HG02840 (cell line): ENCODE measurements around the gene SH3TC1.

Source experiments
- ATAC-seq: cut with Tn5 transposase; IDR thresholded peaks from one replicate; pipeline ENCODE4 v1.9.1; 2021; ENCODE audit warnings: mild to moderate bottlenecking, moderate library complexity, moderate number of reproducible peaks; ENCODE audit not compliant: unreplicated experiment, low FRiP score

The SH3TC1 gene

DNA sequence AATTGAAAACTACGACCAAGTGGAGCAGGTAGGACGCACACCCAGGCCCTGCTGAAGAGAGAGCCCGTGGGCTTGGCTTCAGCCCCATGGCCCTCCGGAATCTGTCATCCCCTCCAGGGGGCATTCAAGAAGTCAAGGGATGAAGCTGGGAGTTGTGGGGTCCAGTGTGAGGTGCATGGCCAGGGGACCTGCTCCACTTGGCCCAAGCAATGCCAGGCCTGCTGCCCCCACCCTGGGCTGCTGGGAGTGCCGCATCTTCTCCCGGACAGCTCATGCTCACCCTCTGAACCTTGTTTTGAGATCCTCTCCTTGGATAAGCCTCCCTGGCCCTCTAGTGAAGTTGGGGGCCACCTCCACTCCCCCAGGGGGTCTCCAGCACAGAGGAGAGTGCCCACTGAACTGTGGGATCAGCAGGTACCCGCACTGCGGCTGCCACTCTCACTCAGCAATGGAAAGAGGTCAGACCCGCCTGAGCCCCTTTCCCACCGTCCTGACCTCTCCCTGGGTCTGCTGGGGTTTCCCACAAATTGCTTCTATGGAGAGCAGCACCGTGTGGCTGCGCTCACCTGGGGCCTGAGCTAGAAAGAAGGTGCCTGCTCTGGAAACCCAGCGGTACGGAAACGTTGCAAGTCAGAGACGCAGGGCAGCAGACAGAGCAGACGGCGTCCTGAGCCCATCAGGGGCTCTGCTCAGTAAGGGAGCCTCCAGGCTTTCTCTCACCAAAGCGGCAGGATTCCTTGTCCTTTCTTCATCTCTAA, 35.5 kb upstream of the SH3TC1 start:
- no peak for ATAC-seq

DNA sequence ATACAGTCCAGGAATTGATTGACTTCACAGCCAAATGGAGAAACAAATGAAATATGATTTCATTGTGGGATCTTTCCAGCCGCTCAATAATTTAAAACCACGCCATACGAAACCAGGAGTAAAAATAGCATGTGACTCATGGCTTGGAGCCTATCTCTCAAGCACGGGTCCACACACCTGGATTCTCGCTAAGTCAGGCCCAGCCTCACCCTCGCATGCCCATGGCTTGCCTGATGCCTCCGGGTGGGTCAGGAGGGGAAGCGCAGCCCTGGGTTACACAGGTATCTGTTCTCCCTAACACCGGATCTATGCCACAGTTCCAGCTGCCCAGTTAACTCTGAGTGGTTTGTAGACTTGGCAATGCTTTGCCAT, 34.9 kb upstream of the SH3TC1 start:
- no peak for ATAC-seq

DNA sequence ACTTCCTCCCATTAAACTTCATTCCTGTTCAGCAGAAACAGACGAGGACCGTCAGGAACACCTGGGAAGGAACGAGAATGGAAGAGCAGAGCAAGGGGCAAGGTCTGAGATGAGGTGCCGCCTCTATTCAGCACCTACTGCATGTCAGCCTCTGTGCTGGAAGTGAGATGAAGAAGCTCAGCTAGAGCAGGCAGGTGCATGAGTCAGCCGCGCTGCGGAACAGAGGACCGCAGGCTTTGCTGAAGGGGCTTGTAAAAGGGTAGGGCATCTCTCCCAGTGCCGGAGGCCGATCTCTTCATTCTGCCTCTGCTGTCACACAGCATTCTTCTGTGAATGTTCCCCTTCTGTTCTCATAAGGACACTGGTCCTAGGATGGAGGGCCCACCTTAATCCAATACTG, 34.4 kb upstream of the SH3TC1 start:
- no peak for ATAC-seq

DNA sequence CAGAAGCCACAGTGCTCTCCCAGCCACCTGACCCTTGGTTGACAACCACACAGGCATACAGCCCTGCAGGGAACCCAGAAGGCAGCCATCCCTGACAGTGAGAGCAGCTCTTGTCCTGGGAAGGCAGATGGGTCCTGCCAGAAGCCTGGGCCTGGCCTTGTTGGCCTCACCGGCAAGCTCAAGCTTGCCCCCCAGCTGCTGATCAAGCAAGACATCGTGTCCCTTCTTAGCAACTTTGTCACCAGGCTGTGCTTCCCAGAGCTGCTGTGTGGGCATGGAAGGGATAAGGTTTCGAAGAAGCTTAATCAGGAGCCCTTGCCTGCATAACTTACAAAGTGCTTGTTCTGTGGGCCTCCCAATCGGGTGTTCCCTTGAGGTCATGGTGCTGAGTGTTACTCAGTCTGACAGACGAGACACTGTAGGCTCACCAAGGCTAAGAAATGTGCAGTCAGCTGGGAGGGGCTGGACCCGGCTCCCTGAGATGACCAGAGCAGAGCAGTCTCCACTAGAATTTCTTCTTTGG, 33.7 kb upstream of the SH3TC1 start:
- ATAC-seq, result no peak

DNA sequence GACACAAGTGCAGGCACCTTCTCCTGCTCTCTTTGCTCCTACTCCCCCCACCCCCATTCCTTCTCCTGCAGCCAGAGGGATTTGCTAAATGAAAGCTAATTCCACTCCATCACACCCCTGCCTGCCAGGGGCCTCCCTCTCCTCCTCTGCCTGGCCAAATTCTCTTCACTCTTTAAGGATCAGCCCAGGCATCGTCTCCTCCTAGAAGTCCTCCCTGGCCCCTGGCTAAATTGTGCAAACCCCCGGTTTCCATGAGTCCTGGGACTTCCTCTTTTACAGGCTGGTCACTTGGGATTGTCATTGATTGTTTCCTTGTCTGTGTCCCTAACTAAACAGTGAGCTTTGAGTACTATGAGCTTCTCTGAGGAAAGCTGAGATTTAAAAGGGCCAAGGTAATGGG, 31.8 kb upstream of the SH3TC1 start:
- ATAC-seq, result no peak

DNA sequence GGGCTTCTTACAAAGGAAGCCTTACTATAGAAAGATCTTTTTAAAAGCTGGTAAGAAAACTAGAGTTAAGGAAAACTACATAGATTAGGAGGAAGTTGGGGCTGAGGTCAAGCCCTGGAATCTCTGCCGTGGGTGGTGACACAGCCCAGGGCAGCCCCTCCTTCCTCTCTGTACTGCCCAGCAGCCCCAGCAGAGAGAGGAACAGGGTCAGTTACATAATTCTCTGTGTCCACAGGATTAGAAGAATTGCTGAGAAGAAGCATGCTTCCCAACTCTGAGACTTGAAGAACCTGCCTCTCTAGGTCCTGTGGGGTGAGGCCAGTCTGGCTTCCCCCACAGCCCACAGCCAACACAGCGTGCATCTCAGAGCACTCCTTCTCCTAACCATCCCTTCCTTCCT, 31.3 kb upstream of the SH3TC1 start:
- no peak for ATAC-seq

DNA sequence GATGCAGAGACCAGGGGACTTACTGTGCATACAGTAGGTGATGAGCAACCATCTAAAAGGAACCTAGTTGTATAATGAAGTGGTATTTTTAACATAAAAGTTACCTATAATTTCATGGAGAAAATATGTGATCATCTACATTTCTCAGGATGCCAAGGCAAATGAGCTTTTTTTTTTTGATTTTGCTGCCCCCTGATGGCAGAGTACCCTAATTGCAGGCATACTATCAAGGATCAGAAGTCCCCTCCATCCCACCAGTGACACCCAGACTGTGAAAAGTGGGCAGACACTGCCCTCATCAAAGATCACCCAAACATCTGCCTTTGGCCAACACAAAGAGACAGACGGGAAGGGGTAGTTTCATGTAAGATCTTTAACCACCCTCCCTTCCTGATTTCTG, 30.9 kb upstream of the SH3TC1 start:
- ATAC-seq, result no peak

DNA sequence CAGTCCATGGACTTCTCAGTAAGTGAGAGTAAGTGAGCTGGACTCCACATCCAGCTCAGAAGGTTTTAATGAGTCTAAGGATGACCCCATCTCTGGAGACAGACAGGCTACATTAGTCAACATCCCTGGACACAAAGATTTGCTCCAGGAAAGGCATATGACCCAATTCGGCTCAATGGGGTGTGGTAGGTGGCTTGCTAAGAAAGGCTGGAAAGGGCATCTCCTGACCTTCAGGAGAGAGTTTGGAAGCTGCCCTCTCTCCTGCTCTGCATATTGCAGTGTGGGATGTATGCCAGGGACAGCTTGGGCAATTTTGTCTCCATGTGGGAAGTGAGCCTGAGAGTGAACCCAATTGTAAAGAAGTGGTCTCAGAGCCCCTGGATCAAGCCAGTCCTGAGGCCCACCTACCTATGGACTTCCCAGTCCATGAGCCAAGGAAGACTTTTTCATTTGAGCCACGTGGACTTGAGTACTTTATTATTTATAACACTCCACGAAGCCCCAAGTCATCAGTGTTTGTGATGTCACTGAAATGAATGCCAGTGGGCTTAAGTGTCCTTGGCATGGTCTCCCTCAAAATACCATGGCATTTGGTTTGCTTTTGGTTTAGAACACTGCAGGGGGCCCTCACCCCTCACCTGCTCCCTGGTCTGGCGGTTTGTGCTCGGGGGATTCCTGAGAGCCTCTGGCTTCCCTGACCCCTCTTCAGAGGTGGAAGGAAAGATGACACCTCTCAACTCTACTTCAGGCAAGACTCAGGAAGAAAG, 30.1 kb upstream of the SH3TC1 start:
- no peak for ATAC-seq

DNA sequence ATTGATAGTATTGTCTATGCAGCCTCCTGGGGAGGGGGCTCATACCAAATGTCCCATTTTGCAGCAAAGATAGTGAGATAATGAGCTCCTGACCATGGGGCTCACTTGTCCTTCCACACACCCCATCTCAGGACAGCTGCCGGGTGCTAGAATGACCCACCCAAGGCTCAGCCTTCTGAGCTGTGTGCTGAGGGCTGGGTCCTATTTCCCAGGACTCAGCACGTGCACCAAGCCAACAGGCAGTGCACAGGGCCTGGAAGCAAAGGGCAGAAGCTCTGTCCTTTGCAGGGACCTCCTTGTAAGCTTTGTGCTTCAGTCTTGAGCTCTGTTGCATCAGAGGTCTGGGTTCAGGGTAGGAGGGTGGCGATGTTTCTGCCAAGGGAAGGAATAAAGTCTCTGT, 29.3 kb upstream of the SH3TC1 start:
- ATAC-seq, result no peak

DNA sequence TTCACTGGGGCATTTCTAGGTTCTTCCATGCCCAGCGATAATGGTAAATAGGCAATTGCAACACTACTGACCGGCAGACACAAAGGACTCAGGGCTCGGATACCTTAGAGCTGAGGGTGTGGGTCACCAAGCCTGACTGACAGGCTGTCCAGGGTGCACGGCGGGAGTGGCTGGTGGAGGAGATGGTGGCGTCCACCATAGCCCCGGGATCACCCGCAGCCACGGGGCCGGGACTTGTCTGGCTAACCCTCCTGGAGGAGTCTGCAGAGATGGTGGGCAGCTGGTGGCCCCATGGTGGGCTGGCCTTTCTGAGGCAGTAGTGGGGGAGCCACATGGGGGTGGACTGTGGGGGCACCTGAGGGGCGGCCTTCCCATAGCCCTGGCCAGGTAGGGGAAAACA, 28.7 kb upstream of the SH3TC1 start:
- no peak for ATAC-seq

DNA sequence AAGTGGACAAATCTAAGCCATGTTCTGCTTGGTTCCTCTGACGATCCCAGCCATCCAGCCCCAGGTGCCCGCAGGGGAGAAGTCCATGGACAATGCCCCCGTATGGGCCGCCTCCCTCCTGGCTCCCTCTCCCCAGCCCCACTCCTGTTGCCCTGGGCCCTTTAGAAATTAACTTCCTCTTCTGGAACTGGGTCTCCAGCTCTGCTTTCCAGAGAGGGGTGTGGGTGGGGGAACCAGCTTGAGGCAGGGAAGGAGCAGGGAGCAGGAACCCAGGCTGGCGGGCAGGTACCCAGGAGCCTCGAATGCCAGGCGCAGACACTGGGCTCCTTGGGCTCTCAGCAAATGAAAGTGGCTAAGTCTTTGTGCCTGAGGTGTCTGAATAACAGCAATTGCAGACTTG, 27.8 kb upstream of the SH3TC1 start:
- no peak for ATAC-seq

DNA sequence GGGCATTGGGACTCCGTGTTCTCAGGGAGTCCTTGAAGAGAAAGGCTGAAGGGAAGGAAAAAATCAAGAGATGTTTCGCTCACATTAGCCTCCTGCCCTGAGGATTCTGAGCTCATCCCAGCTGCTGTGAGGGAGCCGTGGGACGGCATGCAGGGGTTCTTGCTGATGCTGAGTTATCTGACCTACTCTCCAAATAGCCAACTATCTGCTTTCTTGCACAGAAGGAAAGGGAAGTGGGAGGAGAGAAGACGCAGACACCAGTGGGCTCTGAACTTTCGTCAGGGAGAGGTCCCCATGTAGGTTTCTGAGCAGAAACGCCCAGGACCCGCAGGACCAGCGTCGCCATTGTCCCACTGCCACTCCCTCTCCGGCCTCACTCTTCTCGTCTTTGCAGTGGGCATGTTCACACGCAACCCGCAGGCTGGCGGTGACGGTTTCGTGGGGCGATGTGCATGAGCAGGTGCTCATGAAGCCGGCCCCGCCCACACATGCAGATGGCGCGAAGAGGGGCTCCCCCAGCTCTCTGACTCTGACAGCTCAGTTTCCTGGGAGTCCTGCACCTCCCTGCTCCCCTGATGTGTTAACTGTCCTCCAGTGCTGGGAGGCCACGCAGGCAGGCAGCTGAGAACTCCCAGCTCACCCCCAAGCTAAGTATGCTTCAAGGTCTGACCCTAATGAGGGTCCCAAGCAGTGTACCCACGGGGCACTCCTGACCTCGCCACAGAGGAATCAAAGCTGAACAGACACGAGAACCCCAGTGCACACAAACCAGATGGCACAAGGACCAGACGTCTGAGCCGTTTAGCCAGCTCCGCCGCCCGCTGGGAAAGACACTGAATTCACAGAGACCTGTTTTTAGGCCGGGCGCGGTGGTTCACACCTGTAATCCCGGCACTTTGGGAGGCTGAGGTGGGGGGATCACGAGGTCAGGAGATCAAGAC, 26.8 kb upstream of the SH3TC1 start:
- ATAC-seq, result peak; percentile 68

DNA sequence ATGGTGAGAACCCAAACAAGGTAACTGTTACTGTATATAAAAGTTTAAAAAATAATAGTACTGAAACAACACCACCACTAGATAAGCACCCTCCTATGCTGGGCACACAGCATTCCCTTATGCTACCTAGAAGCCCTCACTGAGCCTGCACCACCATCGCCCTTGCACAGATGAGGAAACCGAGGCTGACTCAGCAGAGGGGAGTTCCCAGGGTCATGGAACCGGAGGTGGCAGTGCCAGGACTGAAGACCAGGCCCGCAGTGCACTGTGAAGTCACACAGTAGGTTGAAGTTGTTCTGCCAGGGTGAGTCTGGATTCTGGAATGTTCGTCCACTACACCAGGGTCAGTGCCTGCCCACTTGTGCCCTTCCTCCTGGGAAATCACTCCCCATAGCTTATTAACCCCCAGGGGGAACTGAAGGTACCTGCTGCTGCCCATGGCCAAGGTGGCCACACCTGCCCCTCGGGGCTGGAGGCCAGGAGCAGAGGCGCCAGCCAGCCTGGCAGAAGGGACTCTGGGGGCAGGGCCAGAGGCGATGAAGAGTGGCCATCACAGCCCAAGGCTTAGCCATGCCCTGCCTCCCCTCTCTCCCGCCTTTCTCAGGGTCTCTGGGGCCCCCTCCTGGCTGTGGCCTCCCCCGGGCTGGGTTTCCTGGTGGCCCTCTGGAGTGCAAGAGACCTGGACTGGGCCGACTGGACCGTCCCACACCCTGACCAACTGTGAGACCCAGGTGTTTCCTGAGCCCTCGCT, 25.4 kb upstream of the SH3TC1 start:
- no peak for ATAC-seq

DNA sequence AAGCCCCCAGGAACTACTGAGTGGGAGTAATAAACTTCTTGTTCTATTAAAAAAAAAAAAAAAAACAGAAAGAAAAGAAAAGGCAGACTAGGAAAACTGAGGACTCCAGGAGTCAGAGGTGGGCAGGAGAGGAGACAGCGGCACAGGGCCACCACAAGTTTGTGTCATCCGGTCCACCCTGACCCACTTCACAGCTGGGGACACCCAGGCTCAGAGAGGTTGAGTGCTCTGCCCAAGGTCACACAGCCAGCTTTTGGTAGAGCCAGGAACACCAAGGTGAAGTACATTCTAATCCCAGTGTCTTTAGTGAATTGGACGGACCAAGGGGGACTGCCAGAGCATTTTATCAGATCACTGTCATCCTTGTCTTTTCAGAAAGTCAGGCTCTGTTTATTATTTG, 24.1 kb upstream of the SH3TC1 start:
- no peak for ATAC-seq

DNA sequence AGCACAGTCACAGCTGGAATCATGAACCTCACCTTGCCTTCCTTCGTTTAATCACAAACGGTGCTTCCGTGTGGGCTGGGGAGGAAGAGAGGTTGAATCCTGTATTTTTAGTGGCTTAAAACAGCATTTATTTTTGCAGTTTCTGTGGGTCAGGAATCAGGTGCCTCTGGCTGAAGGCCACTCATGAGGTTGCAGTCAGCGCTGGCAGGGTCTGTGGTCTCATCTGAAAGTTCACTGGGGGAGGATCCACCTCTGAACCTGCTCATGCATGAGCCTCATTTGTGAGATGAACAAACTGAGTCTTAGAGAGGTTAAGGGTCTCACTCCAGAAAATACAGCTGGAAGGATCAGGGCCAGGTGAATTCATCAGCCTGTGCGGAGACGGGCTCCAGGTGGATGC, 23.4 kb upstream of the SH3TC1 start:
- ATAC-seq, result no peak

DNA sequence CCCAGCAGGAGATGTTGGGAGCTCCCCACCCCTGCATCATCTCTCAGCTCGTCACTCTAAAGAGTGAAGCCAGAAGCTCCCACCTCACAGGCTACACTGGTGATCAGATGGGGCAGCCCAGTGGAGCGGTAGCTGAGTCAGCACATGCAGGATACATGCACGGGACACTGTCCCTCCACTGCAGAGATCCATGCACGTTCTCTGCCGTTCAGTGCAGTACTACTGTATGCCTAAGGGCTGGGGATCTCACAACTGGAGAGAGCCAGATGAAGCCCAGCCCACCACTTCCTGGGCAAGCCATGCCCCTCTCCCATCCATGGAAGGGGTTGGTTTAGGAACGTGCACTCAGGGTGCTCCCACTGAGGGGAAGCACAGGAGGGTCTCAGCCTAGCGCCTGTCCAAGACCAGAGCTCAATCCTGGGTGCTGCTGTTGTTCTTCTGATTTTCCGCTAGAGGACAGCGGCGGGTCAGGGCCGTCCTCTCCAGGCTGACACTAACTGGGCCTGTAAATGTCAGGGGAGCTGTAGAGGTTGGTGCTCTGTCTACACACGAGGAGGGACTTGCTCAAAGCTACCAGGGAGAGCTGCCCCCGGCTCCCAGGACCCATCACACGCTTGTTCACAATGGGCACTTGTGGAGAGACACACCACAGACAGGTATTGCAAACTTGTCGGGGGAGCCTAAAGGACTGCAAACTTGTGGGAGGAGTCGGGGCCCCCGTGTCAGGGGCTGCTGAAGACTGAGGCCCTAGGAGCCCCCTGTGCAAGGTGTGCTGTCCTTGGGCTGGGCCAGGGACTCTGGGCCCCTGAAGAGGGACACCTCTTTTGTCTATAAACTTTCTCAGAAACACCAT, 22.3 kb upstream of the SH3TC1 start:
- ATAC-seq, result no peak

DNA sequence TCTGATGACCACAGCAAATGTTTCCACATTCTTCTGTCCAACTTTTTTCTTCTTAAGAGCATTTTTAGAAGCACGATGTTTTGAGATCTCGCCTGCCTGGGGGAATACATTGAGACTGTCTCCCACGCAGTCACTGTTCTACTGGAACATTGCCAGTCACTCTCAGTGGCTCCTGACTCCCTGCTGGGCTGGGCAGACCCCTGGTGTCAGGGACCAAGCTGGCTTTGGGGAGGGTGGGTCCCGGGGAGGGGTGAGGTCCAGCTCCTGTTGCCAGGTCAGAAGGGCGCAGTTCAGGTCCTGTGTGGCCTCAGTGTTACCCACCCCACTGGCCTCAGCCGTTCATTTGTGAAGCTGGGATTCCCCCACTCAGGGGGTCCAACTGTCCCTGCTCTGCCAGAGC, 21.5 kb upstream of the SH3TC1 start:
- ATAC-seq, result no peak

DNA sequence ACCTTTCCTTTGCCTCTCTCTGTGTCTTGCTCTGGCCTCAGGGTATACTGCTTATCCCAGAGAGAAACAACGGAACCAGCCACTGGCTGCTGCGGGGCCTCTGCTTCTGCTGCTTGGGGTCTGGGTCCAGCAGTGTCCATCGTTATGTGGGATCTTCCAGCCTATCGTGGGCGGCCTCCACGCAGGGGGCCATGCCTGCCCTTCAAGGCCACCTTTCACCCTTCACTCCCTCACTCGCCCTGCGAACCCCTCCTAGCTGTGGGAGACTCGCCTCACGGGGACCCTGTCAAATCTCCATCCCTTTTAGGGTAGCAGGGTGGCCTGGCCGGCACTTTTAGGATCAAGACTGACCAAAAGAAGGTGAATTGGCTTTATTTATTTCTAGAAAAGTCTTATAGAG, 21.1 kb upstream of the SH3TC1 start:
- no peak for ATAC-seq

DNA sequence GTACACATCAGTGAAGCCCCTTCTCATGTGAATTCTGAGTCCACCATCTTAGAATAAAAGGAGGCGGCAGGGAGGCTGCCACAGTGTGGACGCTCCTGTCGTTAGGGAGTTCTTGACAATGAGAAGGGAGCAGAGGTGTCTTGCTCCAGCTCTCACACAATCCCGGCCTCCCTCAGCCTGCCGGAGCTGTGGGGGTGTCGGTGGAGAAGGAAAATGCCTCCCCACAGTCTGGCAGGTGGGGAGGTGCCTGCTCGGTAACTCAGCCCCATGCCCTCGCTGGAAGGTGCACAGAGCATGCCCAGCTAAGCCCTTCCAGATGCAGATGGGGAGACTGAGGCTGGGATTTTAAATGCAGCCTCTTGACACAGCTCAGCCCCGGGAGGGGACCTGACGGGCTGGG, 20.0 kb upstream of the SH3TC1 start:
- ATAC-seq, result no peak
